T follicular helper cell (primary cell): Measurements from ENCODE around the gene MAMSTR.
"Not testable (repeated sequence)": the region's sequence is repeated elsewhere in the genome, so short reads cannot be mapped to it uniquely, and the experiment has no call there.

Experiments
- DNase-seq: peaks from one replicate; pipeline ENCODE4 v3.0.0-alpha.2; 2020; ENCODE audit warnings: low read depth
- total RNA-seq, 2 experiments: gene quantifications; one replicate each; lab custom pipeline; 2026; lab: John Stamatoyannopoulos, UW

Gene MAMSTR, protein sequence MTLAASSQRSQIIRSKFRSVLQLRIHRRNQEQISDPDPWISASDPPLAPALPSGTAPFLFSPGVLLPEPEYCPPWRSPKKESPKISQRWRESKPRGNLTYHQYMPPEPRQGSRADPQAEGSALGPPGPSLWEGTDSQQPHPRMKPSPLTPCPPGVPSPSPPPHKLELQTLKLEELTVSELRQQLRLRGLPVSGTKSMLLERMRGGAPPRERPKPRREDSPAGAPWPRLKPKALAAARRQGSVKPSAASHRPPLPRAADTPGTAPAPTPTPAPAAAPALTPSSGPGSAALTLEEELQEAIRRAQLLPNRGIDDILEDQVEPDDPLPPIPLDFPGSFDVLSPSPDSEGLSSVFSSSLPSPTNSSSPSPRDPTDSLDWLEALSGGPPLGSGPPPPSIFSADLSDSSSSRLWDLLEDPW
- 0.39 to 1.6 reads per million in 2 experiments for total RNA-seq

DNA sequence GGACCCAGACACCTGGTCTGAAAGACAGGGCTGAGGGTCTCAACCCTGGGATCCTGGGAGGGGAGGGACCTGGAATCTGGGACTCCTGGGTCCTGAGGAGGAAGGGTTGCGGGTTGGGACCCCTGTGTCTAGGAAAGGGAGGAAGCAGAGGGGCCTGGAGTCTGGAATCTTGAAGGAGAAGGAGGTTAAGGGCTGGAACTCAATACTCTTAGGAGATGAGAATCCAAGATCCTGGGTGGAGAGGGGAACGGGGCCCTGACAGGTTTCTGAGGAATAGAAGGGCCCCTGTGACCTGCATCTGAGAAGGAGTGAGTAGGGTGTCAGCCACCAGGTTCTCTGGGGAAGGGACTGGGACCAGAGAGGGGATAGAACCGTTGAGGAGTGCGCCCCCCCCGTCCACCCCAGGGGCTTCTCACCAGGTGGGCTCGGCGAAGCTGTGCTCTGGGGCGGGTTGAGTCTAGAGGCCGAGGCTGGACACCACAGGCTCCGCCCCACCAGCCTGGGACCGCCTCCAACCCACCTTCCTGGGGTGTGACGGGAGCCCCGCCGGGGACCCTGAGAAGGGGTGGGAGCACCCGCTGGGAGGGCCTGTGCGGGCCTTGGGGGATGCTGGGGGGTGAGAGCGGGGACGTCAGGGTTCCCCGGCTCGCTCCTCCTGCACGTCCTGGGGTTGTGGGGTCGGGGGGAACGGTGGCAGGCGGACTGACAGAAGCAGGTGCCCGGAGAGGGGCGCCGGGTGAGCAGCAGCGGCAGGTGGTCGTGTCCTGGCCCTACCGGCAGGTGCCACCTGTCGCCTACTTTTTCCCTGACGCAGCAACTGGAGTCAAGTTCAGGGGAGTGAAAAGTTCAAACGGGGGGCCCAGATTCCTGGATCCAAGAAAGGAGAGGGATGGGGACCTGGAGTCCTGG, at the start of gene MAMSTR:
TSS of gene MAMSTR (minus strand) at position 463 of the 909 bp plus-strand sequence. CDS start 694 bp downstream, outside the sequence.
- DNase-seq, result no peak

DNA sequence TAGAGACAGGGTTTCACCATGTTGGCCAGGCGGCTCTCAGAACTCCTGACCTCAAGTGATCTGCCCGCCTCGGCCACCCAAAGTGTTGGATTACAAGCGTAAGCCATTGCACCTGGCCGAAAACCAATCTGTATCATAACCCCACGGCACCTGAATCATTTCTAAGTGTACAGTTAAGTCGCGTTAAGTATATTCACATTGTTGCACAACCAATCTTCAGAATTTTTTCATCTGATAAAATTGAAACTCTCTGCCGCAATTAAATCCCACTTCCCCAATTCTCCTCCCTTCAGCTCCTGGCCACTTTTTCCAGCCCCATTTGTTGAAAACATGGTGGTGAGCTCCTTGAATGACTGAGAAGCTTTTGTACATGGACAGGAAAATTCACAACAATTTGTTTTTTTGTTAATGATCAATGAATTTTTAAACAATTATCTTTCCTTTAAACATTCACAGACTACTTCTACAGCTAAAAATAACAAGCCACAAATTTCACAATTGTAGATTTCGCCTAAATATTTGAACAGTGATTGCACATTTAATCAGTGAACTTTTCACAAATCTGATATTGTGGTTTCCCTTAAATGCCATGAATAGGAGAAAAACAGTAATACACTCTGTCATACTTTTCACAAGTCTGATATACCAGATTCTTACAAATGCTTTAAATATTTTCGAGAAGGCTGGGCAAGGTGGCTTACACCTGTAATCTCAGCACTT, 49.6 kb upstream of the MAMSTR start:
- no peak for DNase-seq

DNA sequence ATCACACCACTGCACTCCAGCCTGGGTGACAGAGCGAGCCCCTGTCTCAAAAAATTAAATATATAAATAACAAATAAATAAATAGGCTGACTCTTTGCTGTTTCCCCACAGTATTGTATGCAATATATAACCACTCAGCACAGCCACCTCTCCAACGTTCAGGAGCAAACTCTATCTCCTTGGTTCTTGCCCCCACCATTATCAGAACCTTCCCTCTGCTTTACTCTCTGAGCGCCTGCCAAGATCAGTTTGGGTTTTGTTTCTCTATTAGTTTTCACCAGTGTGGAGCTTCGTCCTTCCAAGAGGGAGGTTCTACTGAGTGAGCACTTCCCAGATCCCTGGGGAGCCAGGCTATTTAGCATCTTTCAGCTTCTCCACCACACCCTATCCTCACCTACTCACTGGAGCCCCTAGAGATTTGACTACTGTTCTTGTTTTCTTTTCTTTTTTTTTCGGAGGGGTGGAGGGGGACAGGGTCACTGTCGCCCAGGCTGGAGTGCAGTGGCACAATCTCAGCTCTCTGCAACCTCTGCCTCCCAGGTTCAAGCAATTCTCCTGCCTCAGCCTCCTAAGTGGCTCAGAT, 48.7 kb upstream of the MAMSTR start:
- not testable (repeated sequence) for DNase-seq

DNA sequence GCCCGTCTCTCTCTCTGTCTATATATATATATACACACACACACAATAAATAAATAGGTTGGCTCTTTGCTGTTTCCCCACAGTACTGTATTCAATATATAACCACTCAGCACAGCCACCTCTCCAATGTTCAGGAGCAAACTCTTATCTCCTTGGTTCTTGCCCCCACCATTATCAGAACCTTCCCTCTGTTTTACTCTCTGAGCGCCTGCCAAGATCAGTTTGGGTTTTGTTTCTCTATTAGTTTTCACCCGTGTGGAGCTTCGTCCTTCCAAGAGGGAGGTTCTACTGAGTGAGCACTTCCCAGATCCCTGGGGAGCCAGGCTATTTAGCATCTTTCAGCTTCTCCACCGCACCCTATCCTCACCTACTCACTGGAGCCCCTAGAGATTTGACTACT, 46.3 kb upstream of the MAMSTR start:
- DNase-seq, result not testable (repeated sequence)

DNA sequence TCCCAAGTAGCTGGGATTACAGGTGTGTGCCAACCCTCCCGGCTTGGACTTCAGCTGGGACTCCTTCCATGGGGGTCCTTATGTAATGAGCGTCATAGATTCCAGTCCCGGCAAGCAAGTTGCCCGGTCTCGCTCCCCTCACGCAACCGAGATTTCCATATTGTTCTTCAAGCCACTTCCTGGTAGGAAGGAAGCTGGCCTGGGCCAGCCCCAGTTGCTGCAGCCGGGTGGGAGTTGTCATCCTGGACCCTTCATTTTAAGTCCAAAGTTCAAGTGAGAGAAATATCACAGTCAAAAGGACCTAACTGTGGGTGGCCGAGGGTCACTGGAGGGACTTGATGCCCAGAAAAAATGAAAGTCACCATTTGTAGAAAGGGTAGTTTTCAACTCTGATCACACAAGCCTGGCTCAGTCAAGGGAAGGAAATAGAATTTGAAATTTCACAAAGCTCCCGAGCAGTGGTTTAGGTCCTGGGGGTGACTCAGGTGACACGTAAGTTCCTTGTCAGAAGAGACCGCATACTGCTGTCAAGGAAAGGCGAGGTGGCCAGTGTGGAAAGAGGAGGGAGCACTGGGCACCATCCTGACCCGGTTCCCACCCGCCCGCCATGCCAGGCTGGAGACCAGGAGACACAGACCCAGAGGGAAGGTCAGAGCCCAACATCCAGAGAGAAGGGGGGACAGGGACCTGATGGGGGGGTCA, 41.1 kb upstream of the MAMSTR start:
- DNase-seq, result no peak

DNA sequence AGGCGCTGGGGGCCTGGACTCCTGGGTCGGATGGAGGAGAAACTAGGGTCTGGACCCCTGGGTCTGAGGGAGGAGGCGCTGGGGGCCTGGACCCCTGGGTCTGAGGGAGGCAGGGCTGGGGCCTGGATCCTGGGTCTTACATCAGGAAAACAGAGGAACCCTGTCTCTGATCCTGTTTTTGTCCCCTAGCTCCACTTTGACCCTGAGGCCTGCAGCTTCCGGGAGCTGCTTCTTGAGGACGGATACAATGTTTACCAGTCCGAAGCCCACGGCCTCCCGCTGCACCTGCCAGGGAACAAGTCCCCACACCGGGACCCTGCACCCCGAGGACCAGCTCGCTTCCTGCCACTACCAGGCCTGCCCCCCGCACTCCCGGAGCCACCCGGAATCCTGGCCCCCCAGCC, 38.2 kb upstream of the MAMSTR start:
- DNase-seq, result no peak

DNA sequence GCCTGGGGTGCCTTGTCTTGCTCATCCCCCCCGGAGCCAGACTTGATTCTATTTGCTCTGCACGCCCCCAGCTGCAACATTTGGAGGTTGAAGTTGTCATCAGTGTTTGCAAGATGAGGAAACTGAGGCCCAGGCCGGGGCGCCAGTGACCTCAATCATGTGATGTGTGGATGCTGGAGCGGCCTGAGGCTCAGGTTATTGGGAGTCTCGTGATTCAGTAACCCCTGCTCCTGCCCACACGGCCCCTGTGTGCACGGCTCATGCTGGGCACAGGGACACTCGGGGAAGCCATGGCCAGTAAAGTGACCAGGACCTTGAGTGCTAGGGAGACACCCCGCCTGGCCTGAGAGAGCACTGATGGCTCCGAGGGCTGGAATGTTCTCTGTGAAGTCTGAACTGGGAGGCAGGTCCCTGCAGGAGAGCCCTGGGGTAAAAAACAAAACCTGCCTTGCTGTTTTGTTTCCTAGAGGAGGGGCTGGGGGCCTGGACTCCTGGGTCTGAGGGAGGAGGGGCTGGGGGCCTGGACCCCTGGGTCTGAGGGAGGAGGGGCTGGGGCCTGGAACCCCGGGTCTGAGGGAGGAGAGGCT, 37.7 kb upstream of the MAMSTR start:
- DNase-seq, result no peak

DNA sequence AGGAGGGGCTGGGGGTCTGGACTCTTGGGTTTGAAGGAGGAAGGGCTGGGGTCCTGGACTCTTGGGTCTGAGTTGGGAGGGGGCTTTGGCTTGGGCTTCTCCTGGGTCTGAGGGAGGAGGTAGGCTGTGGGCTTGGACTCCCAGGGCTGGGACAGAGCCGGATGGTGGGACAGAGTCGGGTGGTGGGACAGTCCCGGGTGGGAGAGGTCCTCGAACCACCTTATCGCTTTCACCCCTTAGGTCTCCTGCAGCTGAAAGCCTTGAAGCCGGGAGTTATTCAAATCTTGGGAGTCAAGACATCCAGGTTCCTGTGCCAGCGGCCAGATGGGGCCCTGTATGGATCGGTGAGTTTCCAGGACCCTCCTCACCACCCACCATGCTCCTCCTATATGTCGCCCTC, 37.2 kb upstream of the MAMSTR start:
- no peak for DNase-seq

DNA sequence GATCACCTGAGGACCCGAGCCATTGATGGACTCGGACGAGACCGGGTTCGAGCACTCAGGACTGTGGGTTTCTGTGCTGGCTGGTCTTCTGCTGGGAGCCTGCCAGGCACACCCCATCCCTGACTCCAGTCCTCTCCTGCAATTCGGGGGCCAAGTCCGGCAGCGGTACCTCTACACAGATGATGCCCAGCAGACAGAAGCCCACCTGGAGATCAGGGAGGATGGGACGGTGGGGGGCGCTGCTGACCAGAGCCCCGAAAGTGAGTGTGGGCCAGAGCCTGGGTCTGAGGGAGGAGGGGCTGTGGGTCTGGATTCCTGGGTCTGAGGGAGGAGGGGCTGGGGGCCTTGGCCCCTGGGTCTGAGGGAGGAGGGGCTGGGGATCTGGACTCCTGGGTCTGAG, 36.7 kb upstream of the MAMSTR start:
- DNase-seq, result no peak

DNA sequence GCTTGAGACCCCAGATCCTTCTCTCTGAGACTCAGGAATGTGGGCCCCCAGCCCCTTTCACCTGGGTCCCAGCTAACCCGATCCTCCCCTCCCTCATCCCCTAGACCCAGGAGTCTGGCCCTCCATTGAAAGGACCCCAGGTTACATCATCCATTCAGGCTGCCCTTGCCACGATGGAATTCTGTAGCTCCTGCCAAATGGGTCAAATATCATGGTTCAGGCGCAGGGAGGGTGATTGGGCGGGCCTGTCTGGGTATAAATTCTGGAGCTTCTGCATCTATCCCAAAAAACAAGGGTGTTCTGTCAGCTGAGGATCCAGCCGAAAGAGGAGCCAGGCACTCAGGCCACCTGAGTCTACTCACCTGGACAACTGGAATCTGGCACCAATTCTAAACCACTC, 36.3 kb upstream of the MAMSTR start:
- DNase-seq, result no peak

DNA sequence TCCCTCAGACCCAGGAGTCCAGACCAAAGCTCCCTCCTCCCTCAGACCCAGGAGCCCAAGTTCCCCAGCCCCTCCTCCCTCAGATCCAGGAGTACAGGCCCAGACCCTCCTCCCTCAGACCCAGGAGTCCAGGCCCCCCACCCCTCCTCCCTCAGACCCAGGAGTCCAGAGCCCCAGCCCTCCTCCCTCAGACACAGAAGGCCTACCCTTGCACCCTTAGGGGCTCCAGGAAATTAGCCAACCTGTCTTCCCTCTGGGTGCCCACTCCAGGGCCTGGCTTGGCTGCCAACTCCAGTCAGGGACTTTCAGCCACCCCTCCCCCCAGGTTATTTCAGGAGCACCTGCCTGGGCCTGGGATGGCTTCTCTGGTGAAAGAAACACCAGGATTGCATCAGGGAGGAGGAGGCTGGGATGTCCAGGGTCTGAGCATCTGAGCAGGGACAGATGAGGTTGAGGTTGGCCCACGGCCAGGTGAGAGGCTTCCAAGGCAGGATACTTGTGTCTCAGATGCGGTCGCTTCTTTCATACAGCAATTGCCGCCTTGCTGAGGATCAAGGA, 35.6 kb upstream of the MAMSTR start, which contains the start of gene FGF21:
TSS of gene FGF21 (plus strand) at position 441 of the 558 bp plus-strand sequence. CDS start 713 bp downstream, outside the sequence.
- no peak for DNase-seq

DNA sequence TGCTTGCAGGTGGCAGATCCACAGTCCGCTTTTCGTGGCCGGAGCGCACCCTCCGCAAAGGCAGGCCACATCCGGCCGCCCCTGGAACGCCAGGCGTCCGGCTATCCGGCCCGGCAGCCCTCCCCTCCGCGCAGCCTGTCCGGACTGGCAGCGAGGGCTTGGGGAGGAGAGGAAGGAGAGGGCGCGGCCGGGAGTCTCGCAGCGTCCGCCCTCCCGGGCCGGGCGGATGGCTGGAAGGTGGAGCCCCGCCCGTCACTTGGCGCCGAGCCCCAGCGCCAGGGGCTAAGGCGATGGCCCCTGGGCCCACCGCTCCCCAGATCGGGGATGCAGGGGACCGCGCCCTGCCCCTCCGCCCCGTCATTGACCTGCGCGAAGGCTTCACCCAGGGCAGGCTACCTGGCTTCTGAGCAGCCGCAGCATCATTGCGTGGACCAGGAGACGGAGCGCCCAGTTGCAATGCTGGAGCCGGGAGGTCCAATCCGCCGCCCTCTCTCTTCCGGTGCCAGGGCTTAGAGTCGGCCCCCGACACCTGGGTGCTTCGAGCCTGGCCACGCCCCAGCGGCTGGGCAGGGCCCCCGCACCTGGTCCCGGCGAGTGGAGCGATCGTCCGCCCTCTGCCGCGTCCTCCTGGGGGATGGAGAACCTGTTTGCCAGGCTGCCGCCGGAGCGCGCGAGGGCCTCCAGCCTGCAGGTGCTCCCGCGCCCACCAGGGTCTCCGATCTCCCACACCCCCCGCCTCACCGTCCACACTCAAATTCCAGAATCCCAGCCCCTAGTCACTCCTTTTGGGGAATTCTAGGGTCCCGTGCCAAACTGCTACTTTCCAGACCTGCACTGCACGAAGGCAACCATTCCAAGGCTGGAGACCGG, 33.2 kb upstream of the MAMSTR start, which contains the start of gene FUT1:
TSS of gene FUT1 (minus strand) at position 146 of the 870 bp plus-strand sequence. CDS start 1,360 bp downstream, outside the sequence.
- DNase-seq, result no peak

DNA sequence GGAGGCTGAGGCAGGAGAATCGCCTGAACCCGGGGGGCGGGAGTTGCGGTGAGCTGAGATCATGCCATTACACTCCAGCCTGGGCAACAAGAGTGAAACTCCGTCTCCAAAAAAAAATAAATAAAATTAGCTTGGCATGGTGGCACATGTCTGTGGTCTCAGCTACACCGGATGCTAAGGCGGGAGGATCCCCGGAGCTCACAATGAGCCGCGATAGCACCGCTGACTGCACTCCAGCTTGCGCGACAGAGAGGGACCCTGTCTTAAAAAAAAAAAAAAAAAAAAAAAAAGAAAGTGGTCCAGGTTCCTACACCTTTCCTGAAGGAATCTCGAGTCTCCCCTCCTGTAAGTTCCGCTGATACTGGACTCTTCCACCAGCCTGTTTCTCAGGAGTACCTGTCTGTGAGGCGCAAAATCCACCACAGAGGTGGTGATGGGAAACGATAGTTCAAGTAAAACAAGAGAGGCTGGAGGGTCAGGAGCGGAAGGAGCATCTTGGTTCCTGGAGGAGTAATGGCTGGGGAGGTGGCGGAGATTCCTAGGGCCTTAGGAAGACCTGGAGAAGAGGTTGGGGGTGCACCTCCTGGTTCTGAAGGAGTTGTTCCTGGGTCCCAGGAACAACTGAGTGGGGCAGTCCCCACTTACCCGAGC, 32.4 kb upstream of the MAMSTR start:
- DNase-seq, result no peak

DNA sequence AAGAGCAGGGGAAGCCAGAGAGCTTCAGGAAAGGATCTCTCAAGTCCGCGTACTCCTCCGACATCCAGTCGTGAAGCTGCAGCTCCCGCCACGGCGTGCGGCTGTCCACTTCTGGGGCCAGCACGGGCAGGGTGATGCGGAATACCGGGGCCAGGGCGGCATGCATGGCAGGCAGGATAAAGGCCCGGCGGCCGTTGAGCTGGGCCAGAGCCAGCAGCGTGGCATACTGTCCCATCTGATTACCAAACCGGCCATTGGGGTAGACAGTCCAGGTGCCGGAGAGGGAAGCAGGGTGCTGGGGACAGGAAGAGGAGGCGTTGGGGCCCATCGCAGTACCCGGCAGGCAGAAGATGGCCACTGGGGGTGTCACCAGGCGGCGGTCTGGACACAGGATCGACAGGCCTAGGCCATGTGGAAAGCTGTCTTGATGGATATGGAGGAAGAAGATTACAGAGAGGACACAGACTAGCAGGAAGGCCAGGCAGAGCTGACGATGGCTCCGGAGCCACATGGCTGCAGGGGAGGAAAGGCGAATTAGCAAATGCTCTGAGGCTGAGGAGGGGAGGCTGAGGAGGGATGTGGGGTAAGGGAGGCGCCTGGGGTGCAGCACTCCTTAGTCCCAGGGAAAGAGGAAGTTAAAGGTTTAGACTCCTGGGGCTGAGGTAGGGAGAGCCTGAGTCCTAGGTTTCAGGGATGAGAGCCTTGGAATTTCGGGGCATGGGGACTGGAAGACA, 31.4 kb upstream of the MAMSTR start:
- DNase-seq, result no peak

DNA sequence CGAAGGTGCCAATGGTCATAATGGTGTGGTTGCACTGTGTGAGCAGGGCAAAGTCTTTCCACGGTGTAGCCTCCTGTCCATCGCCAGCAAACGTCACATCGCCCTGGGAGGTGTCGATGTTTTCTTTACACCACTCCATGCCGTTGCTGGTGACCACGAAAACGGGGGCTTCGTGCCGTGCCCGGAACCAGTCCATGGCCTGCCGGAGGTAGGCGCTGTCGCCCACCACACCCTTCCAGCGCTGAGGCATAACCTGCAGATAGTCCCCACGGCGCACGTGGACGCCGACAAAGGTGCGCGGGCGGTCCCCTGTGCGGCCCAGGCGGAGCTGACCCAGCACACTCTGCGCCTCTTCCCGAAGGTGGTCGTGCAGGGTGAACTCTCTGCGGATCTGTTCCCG, 30.8 kb upstream of the MAMSTR start:
- no peak for DNase-seq

DNA sequence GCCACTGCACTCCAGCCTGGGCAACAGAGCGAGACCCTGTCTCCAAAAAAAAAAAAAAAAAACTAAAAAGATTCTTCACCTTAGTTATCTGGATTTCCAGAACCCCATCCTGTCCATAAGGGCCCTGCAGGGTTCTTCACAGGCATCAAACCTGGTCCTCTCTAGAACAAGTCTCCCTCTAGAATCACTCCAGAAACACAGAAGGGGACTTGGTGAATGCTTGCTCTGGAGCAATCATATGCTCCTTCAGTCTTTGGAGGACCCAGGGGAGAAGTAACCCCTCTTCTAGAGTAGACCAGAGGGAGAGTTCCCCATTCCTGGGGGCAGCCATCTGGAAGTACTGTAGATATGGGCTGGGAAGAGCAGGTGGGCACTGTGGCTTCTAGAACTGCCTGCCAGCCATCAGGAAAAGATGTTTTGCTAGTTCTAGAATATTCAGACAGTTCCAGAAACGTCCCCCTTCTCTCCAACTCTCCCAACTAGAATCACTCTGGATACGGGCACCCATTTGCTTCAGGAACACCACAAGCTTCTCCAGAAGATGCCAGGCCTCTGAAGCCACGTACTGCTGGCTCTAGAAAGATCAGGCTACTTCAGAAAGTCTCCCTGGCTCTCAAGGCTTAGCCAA, 30.2 kb upstream of the MAMSTR start:
- DNase-seq, result no peak
